Measurements from ENCODE around the gene VENTX.

VENTX gene

DNA sequence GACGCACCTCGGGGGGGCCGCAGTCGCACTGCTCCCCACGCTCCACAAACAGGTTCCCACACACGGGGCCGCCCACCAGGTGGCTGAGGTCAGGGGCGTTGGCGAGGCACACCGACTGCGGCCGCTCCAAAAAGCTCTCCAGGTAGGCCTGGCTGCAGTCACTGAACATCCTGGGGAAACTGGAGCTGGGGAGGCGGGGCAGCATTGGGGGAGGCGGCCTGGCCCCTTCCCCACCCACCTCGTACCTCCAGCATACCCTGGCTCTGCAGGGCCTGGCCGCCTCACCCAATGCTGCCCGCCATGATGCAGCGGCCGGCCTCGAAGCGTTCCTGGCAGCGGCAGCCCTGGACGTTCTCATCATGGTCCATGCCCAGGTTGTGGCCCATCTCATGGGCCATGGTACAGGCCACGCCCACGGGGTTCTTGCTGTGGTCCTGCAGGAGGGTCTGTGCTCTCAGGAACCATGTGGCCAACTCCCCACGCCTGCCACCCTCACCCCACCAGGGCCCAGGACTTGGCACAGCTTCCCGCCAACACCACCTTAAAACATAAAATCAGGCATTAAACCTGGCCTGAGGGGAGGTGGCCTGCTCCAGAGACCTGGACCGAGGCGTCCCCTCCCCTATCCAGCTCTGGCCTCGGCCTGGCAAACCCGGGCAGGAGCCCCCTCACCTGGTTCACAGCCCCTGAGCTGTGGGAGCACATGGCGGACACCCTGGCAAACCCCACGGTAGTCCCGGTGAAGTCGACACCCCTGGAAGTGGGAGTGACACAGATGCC is 34.1 kb downstream of the VENTX start:
- no peak for DNase-seq (ENCODE audit: low read depth)

- no peak for DNase-seq (ENCODE audit: low read depth)
Observed at GRCh38 chr10:133272301-133272963, 34.8 kb downstream of the VENTX start.

DNA sequence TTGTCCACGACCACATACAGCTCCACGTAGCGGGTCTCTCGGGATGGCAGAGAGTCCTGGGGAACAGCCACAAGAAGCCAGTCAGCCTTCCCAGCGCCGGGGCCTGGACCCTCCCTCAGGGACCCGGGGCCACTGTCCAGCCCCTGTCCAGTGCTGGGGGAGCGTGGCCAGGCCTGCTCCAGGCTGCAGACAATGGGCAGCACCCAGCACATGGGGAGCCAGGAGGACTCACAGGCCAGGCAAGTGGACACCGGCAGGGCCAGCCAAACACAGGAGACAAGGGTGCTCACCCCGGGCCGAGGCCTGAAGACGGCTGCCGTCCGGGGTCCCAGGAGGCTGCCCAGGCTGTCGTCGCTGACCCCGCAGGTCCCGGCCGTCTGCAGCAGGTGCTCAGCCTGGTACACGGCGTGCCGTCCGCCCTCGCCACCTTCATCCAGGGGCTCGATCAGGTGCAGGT is 35.3 kb downstream of the VENTX start:
- no peak for DNase-seq (ENCODE audit: low read depth)

- no peak for DNase-seq (ENCODE audit: low read depth)
Observed at GRCh38 chr10:133273534-133274143, 36.0 kb downstream of the VENTX start.

DNA sequence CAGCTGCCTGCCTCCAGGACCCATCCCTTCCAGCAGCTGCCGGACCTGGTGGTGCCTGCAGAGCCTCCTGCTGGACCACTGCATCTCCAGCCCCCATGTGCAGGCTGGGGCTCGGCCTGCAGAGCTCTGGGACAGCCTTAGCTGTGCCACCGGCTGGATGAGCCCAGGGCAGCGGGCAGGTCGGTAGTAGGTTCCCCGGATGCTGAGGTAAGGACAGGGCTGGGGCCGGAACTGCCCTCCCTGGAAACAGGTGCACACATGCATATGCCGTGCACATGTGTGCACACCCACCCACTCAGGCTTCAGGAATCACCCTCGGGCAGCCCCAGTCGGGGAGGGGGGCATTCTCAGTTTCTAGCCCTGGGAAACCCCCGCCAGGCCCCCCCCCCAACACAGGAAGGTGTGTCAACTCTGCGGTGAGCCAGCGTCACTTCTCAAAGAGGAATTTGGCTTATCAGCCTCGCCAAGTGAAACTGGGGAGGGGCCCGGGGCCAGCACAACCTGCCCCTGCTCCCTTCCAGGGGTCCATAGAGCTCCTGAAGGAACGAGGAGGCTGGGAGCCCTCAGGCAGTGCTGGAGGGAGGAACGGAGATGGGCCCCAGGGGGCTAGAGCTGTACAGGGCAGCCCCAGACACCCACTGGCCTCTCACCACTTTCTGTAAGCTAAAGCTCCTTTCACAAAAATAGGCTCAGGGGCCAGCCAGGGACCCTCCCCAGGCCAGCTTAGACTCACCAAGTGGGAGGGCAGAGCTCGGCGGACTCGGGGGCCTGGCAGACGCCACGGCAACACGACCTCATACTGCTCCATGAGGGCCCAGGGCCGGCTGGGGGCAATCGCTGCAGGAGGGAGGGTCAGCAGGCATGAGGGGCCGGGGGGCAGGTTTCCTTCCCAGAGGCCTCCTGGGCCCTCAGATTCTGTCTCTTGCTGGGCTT is 37.4 kb downstream of the VENTX start:
- no peak for DNase-seq (ENCODE audit: low read depth)

DNA sequence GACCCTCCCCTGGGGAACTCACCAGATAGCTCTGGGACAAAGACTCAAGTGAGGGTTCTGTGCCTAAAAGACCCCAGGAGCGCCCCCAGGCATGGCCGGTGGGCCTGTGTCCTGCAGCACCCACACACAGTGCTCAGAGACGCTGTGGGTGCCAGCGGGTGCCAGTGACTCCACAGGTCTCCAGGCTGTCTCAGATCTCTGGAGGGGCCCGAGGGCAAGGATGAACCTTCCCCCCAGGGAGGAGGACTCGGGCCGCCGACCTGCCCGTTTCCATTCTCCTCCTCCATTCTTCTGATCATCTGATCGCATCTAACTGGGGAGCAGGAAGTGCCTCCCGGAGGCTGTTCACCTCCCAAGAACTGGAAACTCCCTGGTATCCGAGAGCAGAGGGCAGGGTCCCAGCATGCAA is 38.0 kb downstream of the VENTX start:
- no peak for DNase-seq (ENCODE audit: low read depth)

DNA sequence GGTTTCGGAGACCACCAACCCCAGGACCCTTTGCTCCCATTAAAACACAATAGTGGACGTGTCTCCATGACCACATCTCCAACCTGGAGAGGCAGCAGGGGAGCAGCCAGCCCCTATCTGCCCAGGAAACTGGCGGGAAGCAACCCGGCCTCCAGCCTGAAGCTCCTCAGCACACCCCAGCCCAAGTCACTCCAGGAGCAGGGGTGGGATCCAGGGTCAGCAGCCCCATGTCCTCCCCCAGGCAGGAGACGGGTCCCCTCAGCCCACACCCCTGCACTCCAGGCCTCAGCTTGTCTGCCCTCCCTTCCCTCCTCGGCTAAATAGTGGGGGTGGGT is 38.4 kb downstream of the VENTX start:
- DNase-seq (ENCODE audit: low read depth), result no peak

DNA sequence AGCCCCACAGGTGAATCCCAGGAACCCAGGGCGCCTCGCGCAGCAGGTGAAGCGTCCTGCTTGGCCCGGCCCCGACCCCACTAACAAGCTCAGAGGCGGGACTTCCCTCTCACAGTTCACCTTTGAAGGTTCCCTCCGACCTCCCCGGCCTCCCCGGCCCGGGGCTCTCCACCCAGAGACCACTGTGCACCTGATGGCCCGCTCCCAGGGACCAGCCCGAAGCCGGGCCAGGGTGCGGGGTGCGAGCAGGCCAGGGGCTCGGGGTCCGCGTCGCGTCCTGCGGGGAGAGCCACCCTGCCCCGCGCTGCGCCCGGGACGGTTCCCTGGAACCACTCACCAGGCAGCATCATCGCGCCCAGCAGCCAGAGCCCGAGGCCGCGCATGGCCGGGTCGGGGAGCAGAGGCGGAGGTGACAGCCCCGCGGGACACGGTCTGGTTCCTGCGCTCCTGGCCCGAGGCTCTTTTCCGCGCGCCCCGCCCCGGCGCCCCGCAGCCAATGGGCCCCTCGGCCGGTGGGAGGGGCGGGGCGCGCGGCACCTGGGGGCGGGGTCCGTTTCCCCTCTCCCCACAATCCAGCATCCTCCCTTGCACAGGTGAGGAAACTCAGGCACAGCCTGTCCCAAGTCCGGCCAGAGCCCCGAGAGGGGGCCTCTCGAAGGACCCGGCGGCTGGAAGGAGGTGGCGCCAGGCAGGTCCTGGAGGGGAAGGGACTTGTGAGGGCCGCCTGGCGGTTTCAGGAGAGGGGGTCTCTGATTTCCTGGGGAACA is 39.0 kb downstream of the VENTX start, which contains the start of gene ADAM8:
TSS of gene ADAM8 (minus strand) at position 434 of the 767 bp plus-strand sequence. CDS start at position 383, 51 bp downstream.
- no peak for DNase-seq (ENCODE audit: low read depth)

- DNase-seq (ENCODE audit: low read depth), result no peak
Observed at GRCh38 chr10:133277277-133277992, 39.8 kb downstream of the VENTX start.

- no peak for DNase-seq (ENCODE audit: low read depth)
Observed at GRCh38 chr10:133277993-133278576, 40.4 kb downstream of the VENTX start.

GRCh38 chr10:133278577-133279265 is 41.1 kb downstream of the VENTX start:
- no peak for DNase-seq (ENCODE audit: low read depth)

GRCh38 chr10:133279326-133280226 is 41.9 kb downstream of the VENTX start:
- DNase-seq (ENCODE audit: low read depth), result no peak

DNA sequence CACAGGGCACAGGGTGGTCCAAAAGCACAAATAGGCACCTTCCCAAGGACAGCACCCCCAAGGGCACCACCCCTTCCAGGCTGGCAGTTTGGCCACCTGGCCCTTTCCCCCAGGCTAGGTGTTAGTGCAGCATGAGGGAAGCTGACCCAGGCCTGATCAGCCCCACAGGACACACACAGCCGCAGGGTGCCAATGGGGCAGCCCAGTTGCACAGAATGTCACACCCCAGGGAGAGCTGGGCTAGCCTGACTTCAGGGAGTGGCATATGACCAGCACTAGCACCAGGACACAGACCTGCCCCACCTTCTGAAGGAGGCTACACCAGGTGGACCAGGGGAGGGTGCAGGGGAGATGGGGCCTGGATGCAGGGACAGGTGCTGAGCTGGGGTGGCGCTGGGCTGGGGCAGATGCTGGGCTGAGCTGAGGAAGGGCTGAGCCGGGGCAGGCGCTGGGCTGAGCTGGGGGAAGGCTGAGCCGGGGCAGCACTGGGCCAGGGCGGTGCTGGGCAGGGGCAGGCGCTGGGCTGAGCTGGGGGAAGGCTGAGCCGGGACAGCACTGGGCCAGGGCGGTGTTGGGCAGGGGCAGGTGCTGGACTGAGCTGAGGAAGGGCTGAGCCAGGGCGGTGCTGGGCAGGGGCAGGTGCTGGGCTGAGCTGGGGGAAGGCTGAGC is 42.9 kb downstream of the VENTX start:
- no peak for DNase-seq (ENCODE audit: low read depth)

DNA sequence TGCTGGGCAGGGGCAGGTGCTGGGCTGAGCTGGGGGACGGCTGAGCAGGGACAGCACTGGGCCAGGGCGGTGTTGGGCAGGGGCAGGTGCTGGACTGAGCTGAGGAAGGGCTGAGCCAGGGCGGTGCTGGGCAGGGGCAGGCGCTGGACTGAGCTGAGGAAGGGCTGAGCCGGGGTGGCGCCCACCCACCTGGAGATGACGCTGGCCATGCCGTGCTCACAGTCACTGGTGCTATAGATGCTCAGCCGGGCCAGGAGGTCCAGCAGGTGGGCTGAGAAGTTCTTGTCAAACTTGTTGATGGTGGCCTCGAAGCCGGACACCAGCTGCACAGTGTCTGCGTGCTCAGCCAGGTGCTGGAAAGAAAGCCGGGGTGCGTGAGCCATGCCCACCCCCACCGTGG is 43.4 kb downstream of the VENTX start:
- no peak for DNase-seq (ENCODE audit: low read depth)

GRCh38 chr10:133281628-133282372 is 44.1 kb downstream of the VENTX start:
- no peak for DNase-seq (ENCODE audit: low read depth)

- DNase-seq (ENCODE audit: low read depth), result no peak
Observed at GRCh38 chr10:133282846-133283390, 45.3 kb downstream of the VENTX start.

- no peak for DNase-seq (ENCODE audit: low read depth)
Observed at GRCh38 chr10:133283931-133284330, 46.3 kb downstream of the VENTX start.
